NCI-H2171 treated with DMSO at 0.1 percent for 48 hours (cell line): ENCODE data around the gene MIB2.
"Not testable (repeated sequence)": the region's sequence is repeated elsewhere in the genome, so short reads cannot be mapped to it uniquely, and the experiment has no call there.

ENCODE experiments used
- DNase-seq: peaks from one replicate; lab custom pipeline; 2025; lab: John Stamatoyannopoulos, UW

MIB2 gene

GRCh38 chr1:1648265-1648664, 33.0 kb downstream of the MIB2 start:
- not testable (repeated sequence) for DNase-seq

- peak; percentile 95 for DNase-seq
Measured at GRCh38 chr1:1658583-1659549, 43.6 kb downstream of the MIB2 start, which contains the start of gene CDK11B. Gene CDK11B (minus strand): TSS chr1:1659004. CDS start chr1:1657485, 1,519 bp downstream.

DNA sequence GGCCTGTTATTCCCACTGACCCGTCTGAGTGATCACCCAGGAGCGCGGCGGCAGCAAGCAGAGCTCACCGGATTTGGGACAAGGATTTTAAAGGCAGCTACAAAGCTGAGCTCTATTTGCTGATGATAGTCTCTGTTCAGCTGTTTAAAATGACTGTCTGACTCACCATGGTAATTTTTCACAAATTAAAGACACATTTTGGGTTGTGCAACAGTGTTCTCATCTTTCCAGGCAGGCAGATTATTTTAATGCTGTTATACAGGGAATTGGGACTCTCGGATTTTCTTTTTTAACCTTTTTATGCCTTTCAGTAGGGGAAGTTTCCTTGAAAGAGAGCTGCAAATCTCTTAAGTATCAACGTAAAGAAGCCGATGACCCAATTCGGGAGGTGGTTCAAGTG, 47.1 kb downstream of the MIB2 start:
- not testable (repeated sequence) for DNase-seq

DNA sequence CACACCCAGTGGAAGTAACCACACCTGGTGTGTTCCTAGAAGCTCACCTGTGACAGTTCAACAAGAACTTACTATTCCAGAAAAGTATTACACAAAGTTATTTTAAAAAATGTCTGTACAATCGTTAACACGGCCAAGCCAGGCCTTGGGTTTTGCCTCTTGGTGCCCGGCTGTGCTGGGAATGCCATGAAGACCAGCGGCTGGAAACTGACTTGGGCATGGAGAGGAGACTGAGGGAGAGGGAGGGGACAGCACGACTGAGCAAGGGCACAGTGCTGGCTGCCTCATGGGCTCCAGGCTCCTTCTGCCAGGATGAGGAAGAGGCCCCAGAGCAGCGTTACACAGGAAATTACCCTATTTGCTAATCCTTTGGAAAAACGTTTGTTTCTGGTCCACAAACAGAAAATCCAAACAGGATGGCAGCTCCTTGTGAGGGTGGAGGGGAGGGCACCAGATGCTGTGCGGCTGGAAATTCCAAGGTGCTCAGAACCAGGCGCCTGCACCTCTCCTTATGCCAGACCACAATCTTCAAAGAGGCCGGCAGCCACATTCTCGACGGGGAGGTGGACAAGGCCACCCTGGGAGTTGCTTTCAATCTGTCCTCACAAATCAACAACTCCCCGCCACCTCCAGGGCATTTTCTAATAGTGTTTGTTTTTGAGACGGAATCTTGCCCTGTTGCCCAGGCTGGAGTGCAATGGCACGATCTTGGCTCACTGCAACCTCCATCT, 47.7 kb downstream of the MIB2 start:
- not testable (repeated sequence) for DNase-seq

GRCh38 chr1:1664318-1664717, 49.0 kb downstream of the MIB2 start:
- not testable (repeated sequence) for DNase-seq

GRCh38 chr1:1664941-1665814, 49.9 kb downstream of the MIB2 start:
- DNase-seq = no peak

GRCh38 chr1:1665815-1666251, 50.5 kb downstream of the MIB2 start:
- DNase-seq = no peak

- no peak for DNase-seq
Measured at GRCh38 chr1:1666526-1666925, 51.2 kb downstream of the MIB2 start.

DNA sequence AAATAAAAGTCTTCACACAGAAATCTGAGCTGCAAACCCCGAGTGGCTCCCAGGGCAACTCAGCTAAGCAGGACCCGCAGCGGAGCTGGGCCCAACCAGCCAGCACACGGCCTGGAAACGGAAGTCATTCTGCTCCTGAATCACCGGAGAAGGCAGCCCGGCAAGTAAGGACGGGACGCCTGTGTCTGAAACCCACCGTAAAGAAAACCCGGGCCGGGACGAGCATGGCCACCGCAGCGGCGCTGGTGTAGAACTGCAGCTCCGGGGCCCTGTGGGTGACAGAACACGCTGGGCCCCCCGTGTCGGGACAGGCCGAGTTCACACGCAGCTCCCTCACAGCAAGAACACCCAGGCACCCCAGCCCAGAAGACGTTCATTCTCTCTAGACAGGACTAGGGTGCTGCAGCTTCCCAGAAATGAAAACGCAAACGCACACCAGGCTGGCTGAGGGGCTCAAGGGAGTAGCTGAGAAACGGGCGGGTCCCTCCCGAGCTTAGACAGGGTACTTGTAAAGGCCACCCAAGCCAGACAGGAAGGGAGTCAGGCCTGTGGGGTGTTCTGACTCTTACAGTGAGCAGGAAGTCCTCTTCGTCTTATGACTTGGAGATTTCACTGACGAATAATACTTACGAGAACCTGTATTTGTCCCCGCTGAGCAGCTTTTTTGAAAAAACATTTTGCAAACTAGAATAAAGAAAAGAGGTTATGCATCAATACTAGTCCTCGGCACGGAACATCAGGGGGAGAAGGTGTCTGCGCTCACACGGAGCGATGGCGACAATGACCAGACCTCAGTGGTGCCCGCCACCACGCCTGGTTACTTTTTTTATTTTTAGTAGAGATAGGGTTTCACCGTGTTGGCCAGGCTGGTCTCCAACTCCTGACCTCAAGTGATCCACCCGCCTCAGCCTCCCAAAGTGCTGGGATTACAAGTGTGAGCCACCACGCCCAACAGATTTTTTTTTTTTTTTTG, 54.5 kb downstream of the MIB2 start:
- DNase-seq = no peak

DNA sequence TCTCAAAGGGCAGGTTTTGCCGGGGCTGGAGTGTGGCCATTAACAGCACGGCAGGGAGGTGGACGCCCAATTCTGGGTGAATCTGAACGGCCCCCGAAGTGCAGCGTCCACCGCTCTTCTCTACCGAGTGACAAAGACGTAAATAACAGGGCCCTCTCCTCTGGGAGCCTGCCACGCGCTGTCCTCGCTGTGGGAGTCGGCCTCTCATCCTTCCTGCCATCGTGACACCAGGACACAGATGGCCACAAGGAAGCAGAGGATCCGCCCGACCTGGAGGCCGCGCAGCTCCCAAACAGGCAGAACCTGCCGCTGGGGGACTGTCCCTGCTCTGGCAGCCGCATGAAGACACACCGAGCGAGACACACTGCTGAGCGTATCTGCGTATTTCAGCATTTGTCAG, 55.6 kb downstream of the MIB2 start:
- DNase-seq = no peak

GRCh38 chr1:1671365-1672119, 56.2 kb downstream of the MIB2 start:
- no peak for DNase-seq

GRCh38 chr1:1672181-1672965, 57.1 kb downstream of the MIB2 start:
- no peak for DNase-seq

DNA sequence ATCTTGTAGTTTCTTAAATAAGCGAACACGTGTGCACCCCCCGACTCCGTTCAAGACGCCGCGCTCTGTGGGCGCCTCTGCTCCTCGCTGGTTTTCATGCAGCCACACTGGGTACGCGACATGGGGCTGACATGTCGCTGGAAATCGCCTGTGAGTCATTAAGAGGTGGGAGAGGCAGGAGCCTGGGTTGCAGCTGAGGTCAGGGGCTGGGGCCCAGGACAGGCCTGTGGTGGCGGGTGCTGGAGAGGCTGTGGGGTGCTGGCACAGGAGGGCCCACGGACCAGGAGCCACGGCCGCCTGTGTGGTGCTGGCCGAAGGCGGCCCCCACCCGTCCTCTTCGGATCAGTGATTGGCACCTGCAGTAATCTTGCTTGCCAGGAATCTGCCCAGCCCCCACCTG, 59.5 kb downstream of the MIB2 start:
- not testable (repeated sequence) for DNase-seq

DNA sequence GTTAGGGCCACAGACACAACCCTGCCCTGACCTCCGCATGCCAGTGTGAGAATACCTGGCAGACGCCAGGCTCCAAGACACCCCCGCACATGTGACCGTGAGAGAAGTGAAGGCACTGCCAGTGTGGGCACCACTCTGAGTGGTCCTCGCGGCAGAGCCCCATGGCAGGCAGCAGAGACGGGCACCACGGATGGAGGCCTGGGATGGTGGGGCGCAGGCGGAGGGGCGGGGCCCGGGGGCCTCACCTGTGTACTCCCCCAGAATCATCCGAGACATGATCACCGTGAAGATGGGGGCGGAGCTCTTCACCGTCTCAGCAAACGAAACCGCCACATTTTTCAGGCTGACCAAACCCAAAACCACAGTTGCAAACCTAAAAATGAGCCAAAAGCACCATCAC, 59.9 kb downstream of the MIB2 start:
- DNase-seq = not testable (repeated sequence)

GRCh38 chr1:1676087-1676486, 60.8 kb downstream of the MIB2 start:
- not testable (repeated sequence) for DNase-seq

DNA sequence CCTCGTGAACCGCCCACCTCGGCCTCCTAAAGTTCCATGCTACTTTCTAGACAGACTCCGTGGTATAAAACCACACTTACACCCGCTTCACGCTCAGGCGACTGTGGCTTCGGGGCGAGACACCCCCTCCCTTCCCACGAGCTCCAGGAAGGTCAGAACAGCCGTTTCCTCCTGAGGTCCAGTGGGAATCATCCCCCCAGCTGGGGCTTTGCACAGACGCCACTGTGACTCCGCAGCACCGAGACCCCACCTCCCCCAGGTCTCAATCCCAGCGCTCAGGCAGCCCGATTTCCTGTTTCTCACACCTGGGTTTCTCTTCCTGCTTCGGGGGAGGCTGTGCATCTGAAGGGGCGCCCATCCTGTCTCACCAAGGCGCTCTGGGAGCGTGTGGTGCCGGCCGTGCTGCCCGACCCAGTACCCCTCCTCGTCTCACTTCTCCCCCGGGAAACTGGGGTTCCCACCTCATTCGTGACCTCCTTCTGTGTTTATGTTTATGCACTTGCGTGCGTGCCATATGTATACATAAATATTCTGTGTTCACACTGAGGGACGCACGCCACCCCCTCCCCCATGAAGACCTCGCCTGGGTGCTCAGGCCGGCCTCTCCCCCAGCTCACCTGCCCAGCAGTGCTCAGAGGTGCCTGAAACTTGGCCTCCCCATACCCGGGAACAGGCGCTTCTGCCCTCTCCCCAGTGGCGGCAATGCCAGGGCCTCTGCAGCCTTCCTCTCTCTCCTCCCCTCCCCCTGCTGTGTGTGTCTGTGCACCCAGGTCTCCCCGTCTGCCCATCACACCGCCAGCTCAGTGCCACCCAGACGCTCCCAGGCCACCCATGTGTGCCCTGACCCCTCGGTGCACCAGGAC, 62.6 kb downstream of the MIB2 start:
- no peak for DNase-seq

- no peak for DNase-seq
Measured at GRCh38 chr1:1678581-1679380, 63.5 kb downstream of the MIB2 start.
